GM10266 (cell line): ENCODE data around the gene ME1.
"Not testable (repeated sequence)": the region's sequence is repeated elsewhere in the genome, so short reads cannot be mapped to it uniquely, and the experiment has no call there.

Experiments used
- DNase-seq: peaks from one replicate; pipeline ENCODE4 v3.0.0; 2012; ENCODE audit errors: extremely low spot score
- CTCF ChIP-seq: IDR thresholded peaks from 2 replicates; pipeline ENCODE4 v1.5.1; 2012; ENCODE audit warnings: mild to moderate bottlenecking, low read depth; ENCODE audit not compliant: control insufficient read depth, insufficient read depth; ENCODE audit errors: missing control alignments

Gene ME1

GRCh38 chr6:83459663-83460062 lies 28.8 kb upstream of the ME1 start:
- no peak for DNase-seq
- no peak for TF ChIP-seq CTCF

- not testable (repeated sequence) for DNase-seq
Measured at GRCh38 chr6:83450015-83450414, 19.2 kb upstream of the ME1 start.

- not testable (repeated sequence) for DNase-seq
Measured at GRCh38 chr6:83444086-83444699, 13.3 kb upstream of the ME1 start.

GRCh38 chr6:83443516-83443915 lies 12.7 kb upstream of the ME1 start:
- DNase-seq: no peak
- no peak for TF ChIP-seq CTCF

- TF ChIP-seq CTCF: no peak
- DNase-seq: no peak
Measured at GRCh38 chr6:83442752-83443151, 11.9 kb upstream of the ME1 start.

GRCh38 chr6:83439201-83439600 lies 8.3 kb upstream of the ME1 start:
- no peak for TF ChIP-seq CTCF
- DNase-seq: no peak

GRCh38 chr6:83436674-83437073 lies 5.8 kb upstream of the ME1 start:
- DNase-seq: no peak
- TF ChIP-seq CTCF: no peak

- TF ChIP-seq CTCF: no peak
- DNase-seq: no peak
Measured at GRCh38 chr6:83433177-83433576, 2.3 kb upstream of the ME1 start.

- no peak for TF ChIP-seq CTCF
- no peak for DNase-seq
Measured at GRCh38 chr6:83432636-83433035, 1.8 kb upstream of the ME1 start.
